ENCODE measurements around the gene ANKRD44.

DNA sequence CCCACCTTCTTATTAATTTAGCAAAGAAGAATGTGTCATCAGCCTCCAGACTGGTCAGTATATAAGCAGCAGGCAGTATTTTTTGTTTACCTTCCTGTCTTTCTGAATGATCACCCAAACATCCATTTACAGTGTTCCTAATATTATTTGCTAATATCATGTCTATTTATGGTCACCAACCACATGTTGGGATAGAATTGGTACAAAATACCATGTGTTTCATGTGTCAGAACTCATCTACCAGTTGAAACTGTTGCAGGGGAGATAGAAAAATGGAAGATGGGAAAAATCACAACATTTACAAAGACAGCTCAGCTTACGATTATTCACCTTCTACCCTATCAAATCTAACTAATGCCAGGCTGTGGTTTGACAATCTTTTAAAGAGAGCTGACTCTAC is 66.2 kb downstream of the ANKRD44 start:
- TF ChIP-seq, protein P1, sequence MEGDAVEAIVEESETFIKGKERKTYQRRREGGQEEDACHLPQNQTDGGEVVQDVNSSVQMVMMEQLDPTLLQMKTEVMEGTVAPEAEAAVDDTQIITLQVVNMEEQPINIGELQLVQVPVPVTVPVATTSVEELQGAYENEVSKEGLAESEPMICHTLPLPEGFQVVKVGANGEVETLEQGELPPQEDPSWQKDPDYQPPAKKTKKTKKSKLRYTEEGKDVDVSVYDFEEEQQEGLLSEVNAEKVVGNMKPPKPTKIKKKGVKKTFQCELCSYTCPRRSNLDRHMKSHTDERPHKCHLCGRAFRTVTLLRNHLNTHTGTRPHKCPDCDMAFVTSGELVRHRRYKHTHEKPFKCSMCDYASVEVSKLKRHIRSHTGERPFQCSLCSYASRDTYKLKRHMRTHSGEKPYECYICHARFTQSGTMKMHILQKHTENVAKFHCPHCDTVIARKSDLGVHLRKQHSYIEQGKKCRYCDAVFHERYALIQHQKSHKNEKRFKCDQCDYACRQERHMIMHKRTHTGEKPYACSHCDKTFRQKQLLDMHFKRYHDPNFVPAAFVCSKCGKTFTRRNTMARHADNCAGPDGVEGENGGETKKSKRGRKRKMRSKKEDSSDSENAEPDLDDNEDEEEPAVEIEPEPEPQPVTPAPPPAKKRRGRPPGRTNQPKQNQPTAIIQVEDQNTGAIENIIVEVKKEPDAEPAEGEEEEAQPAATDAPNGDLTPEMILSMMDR (conservative IDR thresholded peaks at IDR 0.05; ENCODE audit: low read depth, low read length): no peak
- TF ChIP-seq EZH2 (IDR thresholded peaks at IDR 0.05; ENCODE audit: low read length, unreplicated experiment): no peak

Data from PC-3 (cell line).